Measurements from ENCODE around the gene GSTA1.
"Not testable (repeated sequence)": the region's sequence is repeated elsewhere in the genome, so short reads cannot be mapped to it uniquely, and the experiment has no call there.

GSTA1 gene

DNA sequence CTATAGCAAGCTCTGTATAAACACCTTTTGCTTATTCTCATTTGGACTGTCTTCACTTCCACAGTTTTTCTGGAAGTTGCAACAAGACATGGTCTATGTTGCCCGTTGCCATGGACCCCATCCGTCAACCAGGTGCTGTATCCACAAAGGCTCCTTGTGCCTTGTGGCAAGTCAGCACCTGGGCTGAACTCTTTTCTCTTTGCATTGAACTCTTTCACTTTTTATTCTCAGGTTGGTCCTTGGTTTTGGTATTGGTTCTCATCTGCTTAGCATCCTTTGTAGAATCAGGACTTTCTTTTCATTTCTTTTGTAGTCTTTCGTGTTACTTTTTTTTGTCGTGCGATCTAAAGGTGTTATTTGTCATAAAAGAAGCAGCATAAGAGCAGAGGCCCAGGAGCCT, 5.0 kb upstream of the GSTA1 start:
- DNase-seq (ENCODE audit: low spot score): no peak

DNA sequence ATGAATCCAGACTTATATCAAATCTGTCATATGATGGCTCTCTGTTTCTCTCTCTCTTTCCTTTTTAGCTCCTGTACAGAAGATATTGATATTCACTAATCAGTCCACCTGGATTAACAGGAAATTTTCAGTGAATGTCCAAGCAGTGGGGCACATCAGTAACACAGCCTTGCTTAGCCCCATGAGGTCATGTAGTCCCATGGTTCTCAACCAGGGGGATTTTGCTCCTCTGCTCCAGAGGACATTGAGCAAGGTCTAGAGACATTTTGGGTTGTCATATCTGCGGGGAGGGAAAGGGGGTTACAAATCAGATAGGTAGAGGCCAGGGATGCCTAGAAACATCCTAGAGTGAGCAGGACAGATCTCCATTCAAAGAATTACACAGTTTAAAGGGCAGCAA, 810 bp downstream of the GSTA1 start:
- DNase-seq (ENCODE audit: low spot score): no peak

- DNase-seq (ENCODE audit: low spot score): no peak
Measured at GRCh38 chr6:52801188-52801841, 2.3 kb downstream of the GSTA1 start.

DNA sequence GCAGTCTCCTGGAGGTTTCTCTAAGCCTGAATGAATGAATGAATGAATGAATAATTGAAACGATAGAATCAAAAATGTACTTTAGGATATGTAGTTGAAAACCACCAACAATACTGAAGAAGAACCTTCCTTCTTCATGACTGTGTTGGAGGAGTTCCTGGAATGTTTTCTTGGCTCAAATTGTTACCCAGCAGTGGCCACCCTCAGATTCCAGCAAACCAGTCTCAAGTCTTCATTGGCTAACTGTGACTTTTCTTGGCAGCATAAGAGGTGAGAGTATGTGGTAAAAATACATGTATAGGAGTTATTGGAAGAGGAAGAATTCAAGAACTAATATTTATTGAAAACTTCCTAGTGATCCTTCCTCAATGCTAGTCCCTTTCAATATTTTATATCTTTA, 4.3 kb downstream of the GSTA1 start:
- not testable (repeated sequence) for DNase-seq (ENCODE audit: low spot score)

- not testable (repeated sequence) for DNase-seq (ENCODE audit: low spot score)
Measured at GRCh38 chr6:52794366-52794765, 9.2 kb downstream of the GSTA1 start.

GRCh38 chr6:52790861-52791260, 12.8 kb downstream of the GSTA1 start:
- no peak for DNase-seq (ENCODE audit: low spot score)

DNA sequence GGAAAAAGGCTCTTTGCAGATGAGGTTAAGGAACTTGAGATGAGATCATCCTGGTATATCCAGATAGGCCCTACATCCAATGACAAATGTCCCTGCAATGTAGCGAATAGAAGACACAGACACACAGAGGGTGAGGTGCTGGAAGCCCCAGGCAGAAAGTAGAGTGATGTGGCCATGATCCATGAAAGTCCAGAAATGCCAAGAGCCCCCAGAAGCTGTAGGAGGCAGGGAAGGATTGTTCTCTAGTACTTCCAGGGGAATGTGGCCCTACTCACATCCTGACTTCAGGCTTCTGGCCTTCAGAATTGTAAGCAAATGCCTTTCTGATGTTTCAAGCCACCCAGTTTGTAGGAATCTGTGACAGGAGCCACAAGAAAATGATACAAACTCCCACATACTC, 14.0 kb downstream of the GSTA1 start:
- not testable (repeated sequence) for DNase-seq (ENCODE audit: low spot score)

DNA sequence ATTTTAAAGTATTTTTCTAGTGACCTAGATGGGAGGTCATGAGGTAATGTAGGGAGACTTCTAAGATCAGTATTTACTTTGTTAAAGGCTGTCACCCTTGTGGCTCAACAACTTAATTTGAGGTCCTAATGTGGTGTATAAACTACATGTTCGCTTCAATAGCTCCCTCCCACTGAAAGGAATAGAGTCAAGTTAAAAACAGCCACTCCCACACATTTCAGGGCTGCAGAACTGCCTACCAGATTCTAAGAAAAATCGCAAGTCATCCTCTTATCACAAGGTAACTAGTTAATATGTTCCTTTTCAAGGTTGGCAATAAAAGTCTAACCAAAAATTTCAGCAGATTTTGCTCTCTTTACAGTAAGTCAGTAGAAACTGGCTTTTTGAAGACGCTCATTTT, 15.1 kb downstream of the GSTA1 start:
- DNase-seq (ENCODE audit: low spot score): no peak

- no peak for DNase-seq (ENCODE audit: low spot score)
Measured at GRCh38 chr6:52787917-52788316, 15.7 kb downstream of the GSTA1 start.

- DNase-seq (ENCODE audit: low spot score): no peak
Measured at GRCh38 chr6:52786249-52786956, 17.2 kb downstream of the GSTA1 start.

GRCh38 chr6:52782696-52783274, 20.8 kb downstream of the GSTA1 start:
- DNase-seq (ENCODE audit: low spot score): not testable (repeated sequence)

DNA sequence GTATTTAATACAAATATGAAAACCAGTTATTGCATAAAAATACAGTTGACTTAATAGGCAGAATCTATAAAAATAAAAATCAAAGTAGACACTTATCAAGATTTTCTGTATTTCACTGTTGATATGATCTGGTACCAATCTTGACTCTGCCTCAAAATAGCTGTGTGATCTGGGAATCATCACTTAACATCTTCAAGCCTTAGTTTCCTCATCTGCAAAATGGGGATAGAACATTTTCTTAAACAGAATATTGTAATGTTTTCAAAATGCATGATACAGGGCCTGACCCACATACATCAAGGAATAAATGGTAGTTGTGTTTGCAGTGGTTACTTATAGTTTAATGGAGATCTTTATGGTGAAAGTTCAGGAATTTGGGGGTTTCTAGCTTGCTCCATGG, 21.4 kb downstream of the GSTA1 start:
- DNase-seq (ENCODE audit: low spot score): not testable (repeated sequence)

- no peak for DNase-seq (ENCODE audit: low spot score)
Measured at GRCh38 chr6:52779237-52779636, 24.4 kb downstream of the GSTA1 start.

GRCh38 chr6:52776711-52777351, 26.8 kb downstream of the GSTA1 start:
- DNase-seq (ENCODE audit: low spot score): not testable (repeated sequence)

GRCh38 chr6:52769399-52769798, 34.2 kb downstream of the GSTA1 start:
- DNase-seq (ENCODE audit: low spot score): not testable (repeated sequence)

DNA sequence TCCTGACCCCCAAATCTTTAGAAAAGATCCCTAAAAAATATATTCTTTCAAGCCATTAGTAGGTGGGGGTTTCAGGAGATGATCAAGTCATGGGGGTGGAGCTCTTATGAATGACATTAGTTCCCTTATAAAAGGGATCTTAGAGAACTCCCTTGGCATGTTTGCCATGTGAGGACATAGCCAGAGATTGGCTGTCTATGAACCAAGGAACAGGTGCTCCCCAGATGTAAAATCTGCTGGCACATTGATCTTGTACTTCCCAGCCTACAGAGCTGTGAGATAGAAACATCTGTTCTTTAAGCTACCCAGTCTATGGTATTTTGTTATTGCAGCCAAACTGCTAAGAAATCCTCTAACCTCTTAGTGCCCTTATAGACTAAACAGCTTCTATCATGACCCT, 36.0 kb downstream of the GSTA1 start:
- not testable (repeated sequence) for DNase-seq (ENCODE audit: low spot score)

GRCh38 chr6:52763322-52763916, 40.2 kb downstream of the GSTA1 start, which contains the start of gene GSTA2:
GSTA2 (minus strand) TSS chr6:52763475; CDS start chr6:52757947, 5,528 bp downstream.
- DNase-seq (ENCODE audit: low spot score): not testable (repeated sequence)

DNA sequence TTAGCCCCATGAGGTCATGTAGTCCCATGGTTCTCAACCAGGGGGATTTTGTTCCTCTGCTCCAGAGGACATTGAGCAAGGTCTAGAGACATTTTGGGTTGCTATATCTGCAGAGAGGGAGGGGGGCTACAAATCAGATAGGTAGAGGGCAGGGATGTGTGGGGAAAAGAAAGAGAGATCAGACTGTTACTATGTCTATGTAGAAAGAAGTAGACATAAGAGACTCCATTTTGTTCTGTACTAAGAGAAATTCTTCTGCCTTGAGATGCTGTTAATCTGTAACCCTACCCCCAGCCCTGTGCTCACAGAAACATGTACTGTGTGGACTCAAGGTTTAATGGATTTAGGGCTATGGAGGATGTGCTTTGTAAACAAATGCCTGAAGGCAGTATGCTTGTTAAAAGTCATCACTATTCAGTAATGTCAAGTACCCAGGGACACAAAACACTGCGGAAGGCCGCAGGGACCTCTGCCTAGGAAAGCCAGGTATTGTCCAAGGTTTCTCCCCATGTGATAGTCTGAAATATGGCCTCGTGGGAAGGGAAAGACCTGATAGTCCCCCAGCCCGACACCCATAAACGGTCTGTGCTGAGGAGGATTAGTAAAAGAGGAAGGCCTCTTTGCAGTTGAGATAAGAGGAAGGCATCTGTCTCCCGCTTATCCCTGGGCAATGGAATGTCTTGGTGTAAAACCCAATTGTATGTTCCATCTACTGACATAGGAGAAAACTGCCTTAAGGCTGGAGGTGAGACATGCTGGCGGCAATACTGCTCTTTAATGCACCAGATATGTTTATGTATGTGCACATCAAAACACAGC, 41.7 kb downstream of the GSTA1 start:
- not testable (repeated sequence) for DNase-seq (ENCODE audit: low spot score)

DNA sequence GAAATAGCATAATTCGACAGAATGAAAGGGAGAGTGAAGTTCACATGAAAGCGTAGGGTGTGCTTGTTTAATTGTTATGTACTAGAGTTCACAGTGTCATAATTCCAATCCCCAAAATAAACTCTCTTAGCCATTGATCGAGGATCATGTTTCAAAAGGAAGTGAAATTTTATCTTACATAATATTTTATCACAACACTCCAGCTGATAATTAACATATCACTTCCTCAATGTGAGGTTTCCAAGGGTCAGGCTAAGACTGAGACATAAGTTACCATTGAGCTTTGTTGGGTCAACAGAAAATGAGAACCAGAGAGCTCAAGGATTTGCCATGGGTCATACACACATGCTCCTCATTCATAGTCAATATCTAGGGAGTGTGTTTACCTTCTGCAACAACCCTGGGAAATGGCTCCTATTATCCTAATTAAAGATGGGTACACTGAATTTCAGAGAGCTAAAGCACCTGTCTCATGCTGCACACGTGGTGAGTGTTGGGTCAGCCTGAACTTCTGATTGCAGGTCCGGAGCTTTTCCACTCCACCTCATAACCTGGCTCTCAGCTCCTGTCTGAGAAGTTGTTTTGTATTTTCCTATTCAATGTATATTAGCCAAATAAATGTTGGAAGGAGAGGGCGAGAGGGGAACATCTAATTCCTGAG, 43.4 kb downstream of the GSTA1 start:
- DNase-seq (ENCODE audit: low spot score): no peak

- no peak for DNase-seq (ENCODE audit: low spot score)
Measured at GRCh38 chr6:52759085-52759484, 44.5 kb downstream of the GSTA1 start.
